ENCODE data around the gene MS4A5.
"Not testable (repeated sequence)": the region's sequence is repeated elsewhere in the genome, so short reads cannot be mapped to it uniquely, and the experiment has no call there.

Gene MS4A5, protein sequence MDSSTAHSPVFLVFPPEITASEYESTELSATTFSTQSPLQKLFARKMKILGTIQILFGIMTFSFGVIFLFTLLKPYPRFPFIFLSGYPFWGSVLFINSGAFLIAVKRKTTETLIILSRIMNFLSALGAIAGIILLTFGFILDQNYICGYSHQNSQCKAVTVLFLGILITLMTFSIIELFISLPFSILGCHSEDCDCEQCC

DNA sequence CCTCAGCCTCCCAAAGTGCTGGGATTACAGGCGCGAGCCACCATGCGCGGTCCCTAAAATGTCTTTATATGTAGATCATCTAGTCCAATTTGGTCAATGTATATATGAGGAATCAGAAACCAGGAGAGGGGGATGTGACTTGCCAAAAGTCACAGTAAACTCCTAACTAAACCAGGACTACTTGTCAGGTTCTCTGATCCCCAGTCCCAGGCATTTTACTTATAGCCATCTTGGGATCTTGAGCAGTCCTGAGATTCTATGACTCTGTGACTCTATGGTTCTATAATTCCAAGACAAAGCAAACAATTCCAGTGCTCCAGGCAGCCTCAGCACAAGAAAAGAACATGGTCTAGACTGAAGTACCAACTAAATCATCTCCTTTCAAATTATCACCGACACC is at the start of gene MS4A5:
Gene MS4A5 (plus strand): TSS at position 301 of the 400 bp plus-strand sequence. CDS start 103 bp downstream, outside the sequence.
- no peak for DNase-seq

DNA sequence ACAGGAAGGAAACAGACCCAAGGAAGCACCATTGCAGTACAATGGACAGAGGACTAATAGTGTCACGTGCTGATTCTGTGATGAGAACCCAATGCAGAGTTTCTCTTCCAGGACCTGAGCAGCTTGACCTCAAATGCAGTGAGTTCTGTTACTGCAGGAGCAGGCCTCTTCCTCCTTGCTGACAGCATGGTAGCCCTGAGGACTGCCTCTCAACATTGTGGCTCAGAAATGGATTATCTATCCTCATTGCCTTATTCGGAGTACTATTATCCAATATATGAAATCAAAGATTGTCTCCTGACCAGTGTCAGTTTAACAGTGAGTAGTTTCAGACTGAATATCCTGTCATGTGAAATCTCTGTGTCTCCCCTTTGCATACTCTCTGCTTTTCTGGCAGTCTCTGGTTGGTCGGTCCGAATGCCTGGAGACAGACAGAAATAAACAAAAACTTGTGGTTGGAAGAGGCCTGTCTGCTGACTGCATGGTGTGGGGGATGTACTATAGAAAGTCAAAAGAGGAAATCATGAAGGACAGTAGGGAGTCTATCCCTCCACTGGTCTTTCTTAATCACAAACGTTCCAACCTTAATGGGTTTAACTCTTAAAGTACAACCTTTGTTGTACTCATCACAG is 40.0 kb upstream of the MS4A5 start:
- DNase-seq = no peak

DNA sequence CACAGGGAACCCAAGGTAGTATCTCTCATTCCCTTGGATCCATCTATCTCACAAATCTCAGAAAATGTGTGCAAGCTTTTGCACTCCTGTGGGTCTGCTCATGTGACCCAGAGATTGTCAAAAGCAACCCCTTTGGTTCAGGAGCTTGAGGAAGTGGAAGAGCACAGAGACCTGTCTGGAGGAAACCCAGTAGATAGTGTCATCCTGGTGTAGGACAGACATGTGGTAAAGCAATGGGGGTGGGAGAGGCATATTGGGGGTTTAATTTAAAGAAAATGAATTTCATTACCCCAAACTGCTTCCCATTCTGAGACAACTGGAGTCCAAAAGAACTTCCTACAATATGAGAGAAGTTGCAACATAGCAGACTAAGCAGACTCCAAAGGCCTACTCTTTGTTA is 39.0 kb upstream of the MS4A5 start:
- no peak for DNase-seq

DNA sequence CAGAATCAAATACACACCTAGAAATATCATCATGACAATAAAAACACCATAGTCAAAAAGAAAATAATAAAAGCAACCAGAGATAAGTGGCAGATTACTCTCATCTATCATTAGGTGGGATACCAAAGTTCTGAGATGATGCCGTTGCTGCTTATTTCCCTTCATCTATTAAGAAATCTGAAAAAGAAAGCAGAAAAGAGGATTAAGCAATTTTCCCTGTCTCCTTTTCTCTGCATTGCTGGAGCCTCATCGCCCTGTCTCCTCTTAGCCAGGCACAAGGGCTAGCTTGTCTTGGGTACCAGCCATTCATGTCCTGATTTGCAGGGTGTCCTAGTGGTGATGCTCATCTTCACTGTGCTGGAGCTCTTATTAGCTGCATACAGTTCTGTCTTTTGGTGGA is 37.0 kb upstream of the MS4A5 start:
- DNase-seq = no peak

DNA sequence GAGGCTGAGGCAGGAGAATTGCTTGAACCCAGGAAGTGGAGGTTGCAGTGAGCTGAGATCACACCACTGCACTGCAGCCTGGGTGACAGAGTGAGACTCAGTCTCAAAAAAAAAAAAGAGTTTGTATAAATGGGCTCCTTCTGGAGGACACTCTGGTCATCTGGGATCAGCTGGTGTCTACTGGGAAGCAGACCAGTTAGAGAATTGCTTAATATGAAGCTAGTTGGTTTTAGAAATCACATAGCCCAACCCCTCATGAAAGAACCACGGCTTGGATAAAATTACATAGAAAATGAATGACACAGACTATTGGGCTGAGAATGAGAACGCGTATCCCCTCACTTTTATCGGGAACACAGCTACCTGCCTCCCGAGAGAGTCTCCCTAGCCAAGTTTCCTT is 36.4 kb upstream of the MS4A5 start:
- DNase-seq = no peak

DNA sequence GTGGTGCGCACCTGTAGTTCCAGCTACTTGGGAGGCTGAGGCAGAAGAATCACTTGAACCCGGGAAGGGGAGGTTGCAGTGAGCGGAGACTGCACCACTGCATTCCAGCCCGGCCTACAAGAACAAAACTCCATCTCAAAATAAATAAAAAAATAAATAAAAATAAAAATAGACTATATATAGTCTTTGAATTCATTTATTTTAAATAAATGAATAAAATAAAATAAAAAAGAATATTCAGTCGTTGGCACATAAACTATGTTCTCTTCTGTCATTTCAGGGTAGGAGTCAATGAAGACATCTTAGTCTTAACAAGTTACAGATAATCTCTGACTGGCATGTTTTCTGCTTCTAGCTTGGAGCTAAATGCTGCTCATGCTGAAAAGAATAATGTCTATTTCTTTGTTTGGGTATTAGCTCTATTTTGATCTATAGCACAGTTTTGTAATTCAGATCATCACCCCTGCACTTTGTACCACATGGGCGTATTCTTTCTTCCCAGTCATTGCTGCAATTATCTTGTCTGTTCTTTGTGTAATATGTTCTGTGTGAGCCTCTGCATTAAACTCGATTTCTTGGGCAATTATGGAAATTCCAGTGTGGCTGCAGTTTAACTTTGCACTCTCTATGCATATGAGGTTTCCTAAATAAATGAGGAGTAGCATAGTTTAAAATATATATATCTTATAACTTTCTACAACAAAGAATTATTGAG is 34.5 kb upstream of the MS4A5 start:
- no peak for DNase-seq

DNA sequence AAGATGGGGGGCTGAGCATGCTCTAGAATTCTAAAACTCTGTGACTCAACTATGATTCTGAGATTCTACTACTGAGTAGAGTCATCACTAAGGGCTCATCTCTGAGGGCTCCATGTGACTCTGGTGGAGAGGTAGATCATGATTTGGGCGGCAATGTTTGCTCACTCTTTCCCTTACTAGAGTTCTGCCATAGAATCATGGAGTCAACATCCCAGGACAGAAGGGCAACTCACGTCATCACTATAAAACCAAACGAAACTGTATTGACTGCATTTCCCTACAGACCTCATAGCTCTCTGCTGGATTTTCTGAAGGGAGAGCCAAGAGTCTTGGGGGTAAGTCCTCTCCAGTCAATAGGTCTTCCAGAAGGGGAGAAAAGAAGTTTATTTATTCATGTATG is 33.0 kb upstream of the MS4A5 start, which contains the start of gene MS4A14:
Gene MS4A14 (plus strand): TSS at position 78 of the 400 bp plus-strand sequence. CDS start 120 bp downstream, at position 198.
- DNase-seq = no peak

DNA sequence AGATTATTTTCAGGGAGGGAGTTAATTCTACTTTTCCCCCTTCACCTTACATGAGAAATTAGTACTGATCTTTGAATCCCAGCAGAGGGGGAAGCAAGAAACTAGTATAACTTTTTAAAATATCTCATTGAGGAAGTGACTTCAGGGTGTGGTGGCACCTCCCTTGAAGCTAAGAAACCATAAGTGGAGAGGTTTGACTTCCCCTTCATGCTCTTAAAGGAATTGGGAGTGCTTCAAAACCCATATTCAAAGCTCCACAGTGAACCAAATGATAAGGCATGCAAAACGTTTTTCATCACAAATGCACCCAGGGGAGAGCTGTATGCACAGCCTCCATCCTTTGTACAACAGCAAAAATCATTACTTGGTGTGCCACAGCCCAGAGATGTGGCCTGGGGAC is 32.6 kb upstream of the MS4A5 start:
- no peak for DNase-seq

DNA sequence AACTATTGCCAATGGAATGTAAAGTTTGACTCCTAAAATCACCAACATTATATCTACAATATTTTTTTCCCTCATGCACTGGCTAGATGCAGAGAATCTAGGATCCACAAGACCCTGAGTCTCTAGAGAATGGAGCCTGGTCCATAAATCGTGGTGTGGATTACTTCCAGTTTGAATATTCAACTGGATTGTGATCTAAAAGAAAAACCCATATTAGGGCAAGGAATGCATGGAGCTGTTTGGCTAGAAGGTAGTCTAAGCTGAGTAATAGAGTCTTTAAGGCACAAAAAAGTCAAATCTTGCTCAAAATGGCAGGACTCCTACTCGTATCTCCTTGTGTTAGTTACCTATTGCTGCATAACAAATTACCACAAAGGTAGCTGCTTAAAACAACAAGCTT is 9.4 kb upstream of the MS4A5 start:
- no peak for DNase-seq

DNA sequence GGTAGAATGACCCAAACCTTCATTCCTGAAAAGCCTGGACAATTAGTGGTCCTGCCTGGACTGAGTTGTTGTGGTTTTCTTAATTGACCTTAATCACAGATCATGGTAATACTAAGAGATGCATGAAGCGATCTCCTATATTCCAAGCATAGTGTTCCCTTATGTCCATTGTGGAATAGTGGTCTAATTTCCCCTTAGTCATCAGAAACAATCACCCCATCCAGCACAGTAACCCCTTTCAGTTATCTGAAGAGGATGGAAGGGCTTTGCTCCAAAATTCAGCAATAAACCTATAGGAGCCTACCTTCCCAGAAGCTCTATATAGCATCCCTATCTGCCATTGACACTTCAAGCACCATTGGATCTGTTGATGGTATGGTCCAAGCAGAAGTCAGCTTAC is 6.8 kb upstream of the MS4A5 start:
- DNase-seq = no peak

DNA sequence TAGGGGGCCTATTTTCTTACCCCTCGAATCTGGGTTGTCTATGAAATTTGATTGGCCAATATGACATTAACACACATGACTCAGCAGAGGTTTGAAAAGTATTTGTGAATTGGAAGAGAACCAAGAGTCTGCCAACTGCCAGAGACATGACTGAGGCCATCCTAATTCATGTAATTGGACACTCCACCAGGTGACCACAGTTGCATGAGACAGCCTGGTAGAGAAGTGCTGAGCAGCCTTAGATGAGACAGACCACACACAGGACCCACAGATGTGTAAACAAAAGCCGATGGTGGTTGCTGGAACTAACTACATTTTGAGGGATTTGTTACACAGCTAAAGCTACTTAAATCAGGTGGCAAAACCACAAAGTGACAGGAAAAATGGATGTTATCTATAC is 855 bp upstream of the MS4A5 start:
- DNase-seq = no peak

DNA sequence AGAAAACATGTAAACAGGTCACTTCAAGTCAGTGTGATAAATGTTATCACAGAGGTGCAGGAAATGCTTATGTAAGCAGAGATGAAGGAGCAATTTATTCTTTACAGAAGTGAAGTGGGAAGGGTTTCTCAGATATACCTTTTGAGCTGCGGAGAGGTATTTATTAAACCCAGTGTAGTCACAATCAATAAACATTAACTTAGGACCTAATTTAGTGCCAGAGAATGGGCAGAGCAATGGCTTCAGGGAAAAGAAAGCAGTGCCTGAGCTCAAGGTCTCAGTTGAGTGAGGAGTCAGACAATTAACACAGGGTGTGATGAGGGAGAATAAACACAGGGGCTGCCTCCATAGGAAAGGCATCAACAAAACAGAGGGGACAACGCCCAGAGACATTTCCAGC is 1.9 kb downstream of the MS4A5 start:
- DNase-seq = peak; percentile 25

DNA sequence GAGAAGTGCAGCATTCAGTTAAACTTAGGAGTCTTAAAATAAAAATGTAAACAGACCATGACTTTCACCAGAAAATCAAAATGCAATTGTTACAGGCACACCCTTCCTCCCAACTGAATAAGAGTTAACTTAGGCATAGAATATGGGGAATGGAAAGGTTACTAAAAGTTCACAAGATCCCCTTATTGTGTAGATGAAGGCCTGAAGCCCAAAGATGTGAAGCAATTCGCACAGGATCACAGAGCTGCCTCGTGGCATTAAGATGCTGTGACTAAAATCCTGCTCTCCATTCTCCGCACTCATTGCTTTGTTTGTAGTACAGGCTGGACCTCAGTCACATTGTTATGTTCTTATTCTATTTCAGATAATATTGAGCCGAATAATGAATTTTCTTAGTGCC is 4.0 kb downstream of the MS4A5 start:
- DNase-seq = no peak

DNA sequence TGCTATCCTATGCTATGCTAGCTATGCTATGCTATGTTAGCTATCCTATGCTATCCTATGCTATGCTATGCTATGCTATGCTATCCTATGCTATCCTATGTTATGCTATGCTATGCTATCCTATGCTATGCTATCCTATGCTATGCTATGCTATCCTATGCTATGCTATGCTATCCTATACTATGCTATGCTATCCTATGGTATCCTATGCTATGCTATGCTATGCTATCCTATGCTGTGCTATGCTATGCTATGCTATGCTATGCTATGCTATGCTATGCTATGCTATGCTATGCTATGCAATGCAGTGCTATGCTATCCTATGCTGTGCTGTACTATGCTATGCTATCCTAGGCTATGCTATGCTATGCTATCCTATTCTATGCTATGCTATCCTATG is 17.7 kb downstream of the MS4A5 start:
- no peak for DNase-seq

DNA sequence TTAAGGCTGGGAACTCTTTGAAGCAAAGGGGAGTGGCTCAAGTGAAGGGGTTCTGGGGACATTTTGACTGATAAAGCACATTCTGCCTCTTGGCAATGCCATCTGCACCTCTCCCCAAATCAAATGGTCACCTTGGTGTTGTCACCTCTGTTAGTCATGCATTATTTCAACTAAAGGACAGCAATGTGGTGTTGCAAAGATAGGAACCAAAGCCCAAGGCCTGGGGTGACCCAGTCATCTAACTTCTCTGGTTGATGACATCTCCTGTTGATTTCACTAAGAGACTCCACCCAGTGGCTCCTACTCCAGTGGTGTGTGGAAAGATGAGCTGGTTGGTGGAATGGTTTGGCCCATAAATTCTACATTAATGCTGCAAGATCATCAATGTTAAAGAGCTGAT is 18.5 kb downstream of the MS4A5 start:
- no peak for DNase-seq

DNA sequence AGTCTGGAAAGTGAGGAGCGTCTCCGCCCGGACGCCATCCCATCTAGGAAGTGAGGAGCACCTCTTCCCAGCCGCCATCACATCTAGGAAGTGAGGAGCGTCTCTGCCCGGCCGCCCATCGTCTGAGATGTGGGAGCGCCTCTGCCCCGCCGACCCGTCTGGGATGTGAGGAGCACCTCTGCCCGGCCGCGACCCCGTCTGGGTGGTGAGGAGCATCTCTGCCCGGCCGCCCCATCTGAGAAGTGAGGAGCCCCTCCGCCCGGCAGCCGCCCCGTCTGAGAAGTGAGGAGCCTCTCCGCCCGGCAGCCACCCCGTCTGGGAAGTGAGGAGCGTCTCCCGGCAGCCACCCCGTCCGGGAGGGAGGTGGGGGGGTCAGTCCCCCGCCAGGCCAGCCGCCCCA is 21.8 kb downstream of the MS4A5 start:
- DNase-seq = not testable (repeated sequence)

DNA sequence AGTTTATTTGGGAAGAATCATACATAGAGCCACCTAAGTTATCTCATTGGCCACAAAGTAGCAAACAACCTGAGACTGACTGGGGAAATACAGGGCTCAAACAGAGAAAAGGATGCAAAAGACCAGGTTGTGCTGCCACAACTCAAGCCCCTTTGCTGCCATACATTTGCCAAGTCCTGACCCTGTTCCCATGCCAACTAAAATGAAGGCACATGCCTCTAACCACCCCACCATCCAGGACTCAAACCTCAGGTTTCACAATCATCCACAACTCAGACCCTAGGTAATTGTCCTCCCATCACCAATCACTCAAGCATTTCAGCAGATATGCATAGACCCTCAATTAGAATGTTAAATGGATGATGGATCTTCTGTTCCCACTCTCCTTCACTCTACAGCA is 24.8 kb downstream of the MS4A5 start:
- DNase-seq = no peak

DNA sequence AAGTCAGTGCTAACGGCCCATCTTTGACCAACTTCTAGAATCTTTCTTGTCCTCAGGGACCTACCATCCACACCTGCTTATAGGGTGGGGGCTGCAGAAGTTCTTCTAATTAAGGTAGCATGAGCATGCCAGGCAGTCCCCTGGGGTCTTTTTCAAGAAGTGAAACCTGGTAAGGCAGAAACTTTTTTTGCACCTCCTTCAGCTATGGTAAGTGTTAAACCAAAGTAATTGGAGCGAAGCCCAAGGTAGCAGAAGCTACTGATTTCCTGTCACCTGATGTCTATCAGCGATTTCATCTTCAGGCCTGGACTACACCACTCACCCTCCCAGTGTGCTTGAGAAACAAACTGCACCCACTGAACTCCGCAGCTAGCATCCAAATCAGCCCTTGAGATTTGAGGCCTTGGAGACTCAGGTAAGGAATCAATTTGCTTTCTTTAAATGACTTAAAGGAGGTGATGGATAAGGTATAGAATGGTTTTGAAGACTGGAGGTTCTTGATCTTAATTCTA is 26.2 kb downstream of the MS4A5 start, which contains the start of gene MS4A1:
Gene MS4A1 (plus strand): TSS at position 317 of the 512 bp plus-strand sequence. CDS start 6,528 bp downstream, outside the sequence.
- no peak for DNase-seq

DNA sequence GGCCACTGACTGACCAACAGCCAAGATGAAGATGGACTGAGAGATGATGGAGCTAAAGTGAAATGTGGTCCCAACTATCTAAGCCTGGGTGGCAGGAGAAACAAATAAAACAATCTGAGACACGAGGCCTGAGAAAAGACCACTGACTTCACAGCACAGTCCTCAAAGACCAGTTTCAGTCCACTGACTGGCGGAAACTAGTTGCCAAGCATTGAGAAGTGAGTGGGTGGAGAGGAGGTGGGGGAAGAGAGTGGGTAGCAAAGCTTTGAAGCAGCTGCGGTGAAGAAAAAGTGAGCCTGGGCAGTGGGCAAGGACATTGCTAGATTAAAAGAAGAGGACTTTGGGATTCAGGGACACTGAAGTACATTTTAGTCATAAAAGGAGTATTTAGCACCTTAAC is 28.2 kb downstream of the MS4A5 start:
- DNase-seq = no peak

DNA sequence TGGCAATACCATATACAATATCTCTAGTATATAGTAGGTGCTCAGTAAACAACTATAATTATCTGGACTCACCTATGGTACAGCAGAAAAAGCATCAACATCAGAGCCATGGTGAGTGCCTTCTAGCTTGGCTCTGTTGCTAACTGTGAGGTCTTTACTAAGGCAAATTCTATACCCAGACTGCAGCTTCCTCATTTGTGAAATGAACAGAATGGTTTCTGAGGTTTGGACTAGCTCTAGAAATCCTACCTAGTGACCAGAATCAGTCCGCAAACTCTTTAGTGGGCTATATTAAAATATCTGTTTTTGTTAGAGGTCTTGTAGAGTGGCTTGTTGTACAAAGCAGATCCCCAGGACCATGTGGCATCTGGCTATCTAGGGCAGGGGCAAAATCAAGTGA is 30.0 kb downstream of the MS4A5 start:
- no peak for DNase-seq

DNA sequence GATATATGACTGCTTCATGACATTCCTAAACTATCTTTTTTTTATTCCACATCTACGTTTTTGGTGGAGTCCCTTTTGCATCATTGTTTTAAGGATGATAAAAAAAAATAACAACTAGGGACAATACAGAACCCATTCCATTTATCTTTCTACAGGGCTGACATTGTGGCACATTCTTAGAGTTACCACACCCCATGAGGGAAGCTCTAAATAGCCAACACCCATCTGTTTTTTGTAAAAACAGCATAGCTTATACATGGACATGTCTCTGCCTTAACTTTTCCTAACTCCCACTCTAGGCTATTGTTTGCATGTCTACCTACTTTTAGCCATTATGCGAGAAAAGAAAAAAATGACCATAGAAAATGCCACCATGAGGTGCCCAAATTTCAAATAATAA is 39.5 kb downstream of the MS4A5 start:
- no peak for DNase-seq

DNA sequence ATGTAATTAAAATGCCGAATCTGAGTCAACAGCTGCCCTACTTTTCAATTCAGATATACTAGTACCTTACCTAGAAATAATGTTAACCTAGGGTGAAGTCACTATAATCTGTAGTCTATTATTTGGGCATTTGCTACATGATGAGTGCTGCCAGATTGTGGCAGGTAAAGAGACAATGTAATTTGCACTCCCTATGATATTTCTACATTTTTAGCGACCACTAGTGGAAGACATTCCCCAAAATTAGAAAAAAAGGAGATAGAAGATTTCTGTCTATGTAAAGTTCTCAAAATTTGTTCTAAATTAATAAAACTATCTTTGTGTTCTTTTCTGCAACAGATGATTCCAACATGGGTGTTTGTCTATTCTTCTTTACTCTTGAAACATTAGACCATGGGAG is 40.4 kb downstream of the MS4A5 start:
- no peak for DNase-seq

DNA sequence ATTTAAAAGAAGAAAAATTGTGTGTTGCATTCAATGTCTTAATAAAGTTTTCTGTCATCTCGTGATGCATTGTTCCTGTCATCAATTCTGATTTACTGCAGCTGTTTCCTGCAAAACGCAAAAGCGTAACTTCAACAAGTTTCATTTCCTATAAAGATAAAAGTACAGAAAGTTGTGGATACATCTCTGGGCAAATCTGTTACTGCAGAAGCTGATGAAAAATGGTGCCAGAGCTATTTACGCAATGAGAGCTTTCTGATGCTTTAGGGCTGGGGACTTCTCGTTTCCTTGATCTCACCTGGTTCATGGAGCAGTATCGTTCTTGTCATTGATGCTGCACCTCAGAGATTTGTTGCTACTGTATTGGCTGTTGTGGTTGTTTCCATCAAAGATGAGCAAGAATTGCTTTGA is 47.7 kb downstream of the MS4A5 start:
- no peak for DNase-seq

DNA sequence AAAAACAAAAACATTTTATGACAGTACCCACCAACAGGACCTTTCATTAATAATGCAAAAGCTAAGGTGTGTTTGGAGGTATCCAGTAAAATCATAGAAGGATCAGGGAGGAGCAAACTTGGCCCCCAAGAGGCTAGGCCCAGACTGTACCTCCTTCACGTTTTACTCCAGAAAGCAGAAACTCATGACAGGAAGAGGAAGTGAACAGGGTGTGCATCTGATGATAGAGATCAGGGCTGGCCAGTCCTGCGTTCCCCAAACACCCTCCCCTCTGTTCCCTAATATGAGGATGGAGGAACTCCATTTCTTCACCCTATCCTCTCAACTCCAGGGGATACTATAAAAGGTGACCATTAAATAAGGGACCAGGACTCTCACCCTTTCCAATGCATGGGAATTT is 53.0 kb downstream of the MS4A5 start:
- DNase-seq = no peak
